Measurements from ENCODE around the gene C16orf90.

Gene C16orf90, protein sequence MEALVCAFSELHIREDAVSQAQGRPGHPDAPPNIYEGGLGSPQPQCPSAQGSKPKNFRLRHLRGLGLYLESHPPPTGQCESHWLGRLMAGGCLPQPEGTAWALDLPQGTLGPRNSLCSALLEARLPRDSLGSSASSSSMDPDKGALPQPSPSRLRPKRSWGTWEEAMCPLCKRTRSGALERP

DNA sequence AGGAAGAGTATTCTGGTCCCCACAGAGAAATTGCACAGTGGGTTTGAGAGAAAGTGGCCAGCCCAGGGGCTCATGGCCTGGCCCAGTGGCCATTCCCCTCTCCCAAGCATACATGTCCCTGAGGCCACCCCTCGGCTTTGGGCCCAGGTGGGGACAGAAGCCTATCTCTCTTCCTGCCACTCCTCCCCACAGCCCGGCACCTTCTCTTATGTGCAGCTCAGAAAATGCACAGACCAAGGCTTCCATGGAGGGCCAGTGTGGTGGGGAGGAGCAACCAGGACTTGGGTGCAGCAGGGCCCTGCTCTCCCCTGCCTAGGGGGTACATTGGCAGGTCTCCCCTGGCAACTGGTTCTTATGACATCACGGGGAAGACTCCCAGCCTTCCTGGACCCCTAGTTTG, at the start of gene C16orf90:
TSS of gene C16orf90 (minus strand) at position 314 of the 400 bp plus-strand sequence. CDS start at position 246, 68 bp downstream.
- TF ChIP-seq GATA2 (IDR thresholded peaks at IDR 0.05; ENCODE audit: low read depth, low read length) = no peak
- TF ChIP-seq GATA3 (IDR thresholded peaks at IDR 0.05; ENCODE audit: low read depth, low read length) = no peak

DNA sequence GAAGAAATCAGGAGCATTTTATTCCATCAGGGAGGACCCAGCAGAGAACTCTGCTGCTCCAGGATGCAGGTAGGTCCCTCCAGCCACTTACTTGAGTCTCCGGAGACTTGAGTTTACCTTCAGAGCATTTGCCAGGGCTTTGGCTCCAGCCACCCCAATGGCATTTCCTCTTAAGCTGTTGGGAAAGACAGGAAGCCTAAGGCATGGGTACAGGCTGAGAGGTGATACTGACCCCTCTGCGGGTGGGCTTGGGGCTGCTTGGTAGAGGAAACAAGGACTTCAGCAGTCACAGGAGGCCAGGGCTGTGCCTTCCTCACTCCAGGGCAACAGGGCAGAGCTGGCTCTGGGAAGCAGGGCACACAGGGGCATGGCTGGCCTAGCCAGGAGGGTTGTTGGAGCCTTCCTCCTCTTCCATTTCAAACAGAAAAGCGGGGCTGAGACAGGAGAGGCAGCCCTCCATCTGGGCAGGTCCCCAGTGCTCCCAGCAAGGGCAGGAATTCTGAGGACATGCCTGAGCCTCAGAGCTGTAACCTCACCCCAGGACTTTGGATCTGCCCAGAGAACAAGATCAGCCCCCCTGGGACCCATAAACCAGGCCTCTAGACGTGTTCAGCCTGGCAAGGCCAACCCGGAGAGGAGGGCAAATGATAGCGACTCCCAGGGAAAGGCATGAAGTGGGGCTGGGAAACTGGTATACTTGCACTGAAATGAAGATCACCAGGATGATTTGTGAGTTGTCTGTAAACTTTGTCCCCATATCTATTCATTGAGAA, 47.5 kb upstream of the C16orf90 start:
- TF ChIP-seq GATA3 (IDR thresholded peaks at IDR 0.05; ENCODE audit: low read depth, low read length) = no peak

- TF ChIP-seq GATA3 (IDR thresholded peaks at IDR 0.05; ENCODE audit: low read depth, low read length) = no peak
- no peak for TF ChIP-seq GATA2 (IDR thresholded peaks at IDR 0.05; ENCODE audit: low read depth, low read length)
Measured at GRCh38 chr16:3541527-3542155, 46.4 kb upstream of the C16orf90 start.

DNA sequence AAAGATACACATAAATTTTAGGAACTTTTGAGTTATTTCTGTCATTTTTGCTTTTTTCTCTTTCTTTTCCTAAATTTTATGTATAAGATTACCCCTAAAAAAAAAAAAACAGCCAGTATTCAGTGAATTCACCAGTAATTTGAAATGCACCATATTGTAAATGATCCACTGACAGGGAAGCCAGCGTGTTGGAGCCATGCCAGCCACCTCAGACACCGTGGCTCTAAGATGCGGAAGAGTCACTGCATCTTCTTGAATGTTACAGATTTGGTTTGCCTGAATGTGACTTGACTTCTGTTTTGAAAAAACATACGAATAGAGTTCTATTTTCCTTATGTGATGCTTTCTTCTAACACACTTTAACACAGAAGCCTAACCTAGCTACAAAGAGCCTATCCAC, 42.9 kb upstream of the C16orf90 start:
- TF ChIP-seq GATA2 (IDR thresholded peaks at IDR 0.05; ENCODE audit: low read depth, low read length) (no peak), GATA3 (IDR thresholded peaks at IDR 0.05; ENCODE audit: low read depth, low read length) (no peak)

DNA sequence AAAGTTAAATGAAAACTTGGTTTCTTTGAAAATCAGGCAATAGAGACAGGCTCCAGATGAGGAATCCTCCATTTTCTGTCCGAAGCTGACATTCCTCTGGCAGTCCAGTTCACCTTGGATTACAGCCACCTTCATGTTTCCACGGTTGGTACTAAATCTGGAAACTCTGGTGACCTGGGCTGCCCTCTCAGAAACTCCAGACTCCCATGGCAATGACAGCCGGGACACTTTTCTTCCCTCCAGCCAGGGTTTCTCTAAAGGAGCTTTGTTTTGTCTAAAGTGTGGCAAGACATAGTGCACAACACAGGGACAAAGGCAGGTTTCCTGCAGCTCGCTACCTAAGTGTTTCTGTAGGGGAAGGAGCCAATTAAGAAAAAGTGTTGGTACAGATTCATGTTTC, 41.6 kb upstream of the C16orf90 start:
- TF ChIP-seq GATA2 (IDR thresholded peaks at IDR 0.05; ENCODE audit: low read depth, low read length) (no peak), GATA3 (IDR thresholded peaks at IDR 0.05; ENCODE audit: low read depth, low read length) (no peak)

GRCh38 chr16:3536271-3536731, 41.0 kb upstream of the C16orf90 start:
- no peak for TF ChIP-seq GATA3 (IDR thresholded peaks at IDR 0.05; ENCODE audit: low read depth, low read length)

DNA sequence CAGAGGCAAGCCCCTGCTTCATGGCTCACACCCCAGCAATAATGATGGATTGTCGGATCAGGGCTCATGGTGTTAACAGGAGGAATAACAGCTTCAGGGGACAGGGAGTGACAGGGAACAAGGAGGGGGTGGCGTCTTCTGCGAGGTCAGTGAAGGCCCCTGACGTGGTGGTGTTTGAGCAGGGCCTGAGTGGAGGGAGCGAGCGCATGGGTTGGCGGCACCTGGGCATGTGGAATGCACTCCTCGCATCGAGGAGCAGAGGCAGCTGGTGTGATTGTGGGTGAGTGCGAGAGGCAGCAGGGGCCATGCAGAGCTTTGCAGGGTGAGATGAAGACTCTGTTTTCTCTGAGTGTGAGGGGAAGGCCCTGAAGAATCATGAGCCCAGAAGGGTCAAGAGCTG, 38.8 kb upstream of the C16orf90 start:
- no peak for TF ChIP-seq GATA2 (IDR thresholded peaks at IDR 0.05; ENCODE audit: low read depth, low read length)
- no peak for TF ChIP-seq GATA3 (IDR thresholded peaks at IDR 0.05; ENCODE audit: low read depth, low read length)

GRCh38 chr16:3532741-3533140, 37.5 kb upstream of the C16orf90 start:
- TF ChIP-seq GATA2 (IDR thresholded peaks at IDR 0.05; ENCODE audit: low read depth, low read length) (no peak), GATA3 (IDR thresholded peaks at IDR 0.05; ENCODE audit: low read depth, low read length) (no peak)

DNA sequence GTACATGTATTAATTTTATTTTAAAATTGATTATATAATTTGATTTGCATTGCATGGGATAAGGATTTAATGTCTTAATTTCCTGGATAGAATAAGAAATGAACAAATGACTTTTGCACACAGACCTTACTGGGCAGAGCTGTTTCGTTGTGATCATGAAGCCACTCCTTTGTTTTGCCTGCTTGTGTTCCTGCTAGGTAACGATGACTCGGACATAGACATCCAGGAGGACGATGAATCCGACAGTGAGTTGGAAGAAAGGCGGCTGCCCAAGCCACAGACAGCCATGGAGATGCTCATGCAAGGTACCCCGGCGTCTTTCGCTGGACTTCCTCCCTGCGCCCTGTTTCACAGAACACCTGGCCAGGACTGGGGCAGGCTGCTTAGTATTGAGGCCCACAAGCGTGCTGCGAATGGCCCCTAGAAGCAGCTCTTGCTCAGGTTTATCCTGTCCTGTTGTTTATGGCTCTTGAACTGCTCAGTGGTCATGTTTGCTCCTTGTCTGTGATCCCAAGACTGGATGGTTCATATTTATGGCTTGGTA, 35.2 kb upstream of the C16orf90 start:
- TF ChIP-seq GATA3 (IDR thresholded peaks at IDR 0.05; ENCODE audit: low read depth, low read length) (no peak), GATA2 (IDR thresholded peaks at IDR 0.05; ENCODE audit: low read depth, low read length) (no peak)

- TF ChIP-seq GATA3 (IDR thresholded peaks at IDR 0.05; ENCODE audit: low read depth, low read length) = no peak
- no peak for TF ChIP-seq GATA2 (IDR thresholded peaks at IDR 0.05; ENCODE audit: low read depth, low read length)
Measured at GRCh38 chr16:3529175-3529574, 33.9 kb upstream of the C16orf90 start.

DNA sequence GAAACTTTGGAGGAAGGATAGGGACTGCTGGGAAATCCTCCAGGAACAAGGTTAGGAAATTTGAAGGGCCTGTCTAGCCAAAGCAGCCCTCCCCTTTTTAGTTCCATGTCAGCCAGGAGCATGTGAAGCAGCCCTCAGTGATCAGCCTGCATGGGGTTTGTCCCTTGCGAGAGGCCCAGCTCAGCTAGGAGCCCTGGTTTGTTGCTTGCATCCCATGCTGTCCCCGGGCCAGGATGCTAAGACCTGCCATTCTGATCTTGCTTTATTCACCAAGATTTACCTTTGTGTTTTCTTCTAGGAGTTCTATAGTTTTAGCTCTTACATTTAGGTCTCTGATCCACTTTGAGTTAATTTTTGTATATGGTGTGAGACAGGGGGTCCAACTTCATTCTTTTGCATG, 33.1 kb upstream of the C16orf90 start:
- no peak for TF ChIP-seq GATA3 (IDR thresholded peaks at IDR 0.05; ENCODE audit: low read depth, low read length)
- TF ChIP-seq GATA2 (IDR thresholded peaks at IDR 0.05; ENCODE audit: low read depth, low read length) = no peak

DNA sequence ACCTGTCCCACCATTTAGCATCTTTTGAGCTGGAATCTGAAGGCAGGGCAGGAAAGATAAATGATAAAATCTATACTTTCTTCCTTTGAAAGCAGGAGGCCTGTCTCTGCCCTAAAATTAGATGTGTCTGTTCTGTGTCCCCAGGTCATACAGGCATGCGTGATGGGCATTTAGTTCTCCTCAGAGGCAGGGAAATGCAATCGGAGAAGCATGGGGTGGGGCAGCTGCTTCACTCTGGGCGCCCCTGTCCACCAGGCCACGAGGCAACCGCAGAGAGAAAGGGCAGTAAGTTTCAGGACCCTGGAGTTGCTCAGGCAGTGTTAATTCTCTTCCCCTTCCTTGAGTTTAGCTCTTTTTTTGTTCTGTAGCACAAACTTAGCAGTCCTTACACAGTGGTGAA, 30.7 kb upstream of the C16orf90 start:
- TF ChIP-seq GATA2 (IDR thresholded peaks at IDR 0.05; ENCODE audit: low read depth, low read length) (no peak), GATA3 (IDR thresholded peaks at IDR 0.05; ENCODE audit: low read depth, low read length) (no peak)

DNA sequence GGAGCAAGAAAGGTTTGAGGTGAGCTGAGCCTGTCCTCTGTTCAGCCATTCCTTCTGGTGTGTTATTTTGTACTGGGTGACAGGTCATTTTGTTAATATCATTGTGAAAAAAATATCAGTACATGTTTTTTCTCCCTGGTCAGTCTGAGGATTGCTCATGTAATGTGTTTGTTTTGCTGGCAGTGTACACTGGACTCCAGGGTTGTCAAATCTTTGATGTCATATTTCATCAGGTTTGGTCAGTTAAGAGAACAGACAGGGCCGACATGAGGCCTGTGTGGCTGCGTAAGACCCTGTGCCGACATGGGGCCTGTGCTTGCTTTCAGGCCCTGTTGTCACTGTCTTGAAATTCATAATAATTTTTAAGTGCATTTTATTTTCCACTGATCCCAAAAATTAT, 28.0 kb upstream of the C16orf90 start:
- no peak for TF ChIP-seq GATA3 (IDR thresholded peaks at IDR 0.05; ENCODE audit: low read depth, low read length)
- no peak for TF ChIP-seq GATA2 (IDR thresholded peaks at IDR 0.05; ENCODE audit: low read depth, low read length)

DNA sequence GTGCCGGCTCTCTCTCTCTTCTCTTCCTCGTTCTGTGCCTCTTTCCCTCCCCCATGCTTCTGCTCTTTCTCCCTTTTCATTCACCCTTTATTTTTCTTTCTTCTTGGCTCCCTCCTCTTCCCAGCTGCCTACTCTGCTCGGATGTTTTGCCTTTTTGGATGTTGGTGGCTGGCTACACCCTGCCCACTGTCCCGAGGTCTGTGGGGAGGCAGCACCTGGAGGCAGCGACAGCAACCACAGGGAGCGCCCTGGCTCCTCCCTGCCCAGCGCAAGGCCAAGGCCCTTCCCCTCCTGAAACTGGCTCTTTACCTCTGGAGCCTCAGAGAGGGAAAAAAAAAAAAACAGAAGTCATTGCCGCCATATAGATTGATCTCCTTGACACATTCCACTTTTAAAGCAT, 25.6 kb upstream of the C16orf90 start:
- TF ChIP-seq GATA2 (IDR thresholded peaks at IDR 0.05; ENCODE audit: low read depth, low read length) (no peak), GATA3 (IDR thresholded peaks at IDR 0.05; ENCODE audit: low read depth, low read length) (no peak)

DNA sequence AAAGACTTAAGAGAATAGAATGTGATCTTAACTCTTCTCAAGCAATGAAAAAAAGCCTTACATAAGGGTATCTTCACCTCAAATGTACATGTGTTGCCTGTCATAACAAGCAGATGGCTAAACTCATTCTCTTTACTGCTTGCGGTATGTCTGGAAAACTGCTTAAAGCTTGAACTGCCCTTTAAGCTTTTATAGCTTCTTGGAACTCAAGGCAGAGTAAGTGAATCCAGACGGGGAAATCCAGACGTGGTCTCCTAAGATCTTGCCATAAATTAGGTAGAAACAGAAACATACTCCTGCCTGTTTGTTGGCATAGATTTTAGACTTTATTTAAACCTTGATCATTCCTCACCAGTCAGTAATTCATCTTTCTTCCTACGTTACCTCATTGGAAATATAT, 25.1 kb upstream of the C16orf90 start:
- TF ChIP-seq GATA3 (IDR thresholded peaks at IDR 0.05; ENCODE audit: low read depth, low read length) = no peak
- TF ChIP-seq GATA2 (IDR thresholded peaks at IDR 0.05; ENCODE audit: low read depth, low read length) = no peak

Data from SH-SY5Y (cell line).